Measurements from ENCODE around the gene ELF5.

- no peak for TF ChIP-seq CTCF (IDR thresholded peaks at IDR 0.05)
- no peak for TF ChIP-seq ZFX (IDR thresholded peaks at IDR 0.05; ENCODE audit: borderline replicate concordance)
Measured at GRCh38 chr11:34475656-34476055, 37.9 kb downstream of the ELF5 start.
